Measurements from ENCODE around the gene LSMEM2. TPM values are rescaled to one million over a fixed set of nuclear protein-coding genes. Genes with fewer than 3 reads are reported as not detected.

LSMEM2 gene
- total and polyA plus RNA-seq, 9 of the 15 experiments (the other 6 are each of a cell fraction or from before 2014, with no cell fraction given), result not detected

- DNase-seq (ENCODE audit: extremely low read depth in 1 of 4, low spot score in 3 of 4) (no peak), FAIRE-seq (no peak), ATAC-seq (no peak)
- H4K20me1 ChIP-seq (replicated peaks; ENCODE audit: control insufficient read depth, insufficient read depth, low read length), result no peaks in the 10 kb centered on the region
- BruUV-seq (replicated peaks), result no TSS peak
- TF ChIP-seq PYGO2 (tag; IDR thresholded peaks at IDR 0.05) (no peak), ZBTB33 (CRISPR knock-in tag; IDR thresholded peaks at IDR 0.05) (peak; percentile 80)
- peak overlapping the region; percentile 69 to 95 for H3K9ac ChIP-seq (ENCODE audit: insufficient read depth in 1 of 2, low read depth in 2 of 2, low read length in 2 of 2)
- ChIA-PET CTCF (ENCODE audit: low intra/inter-chr PET ratio) (interaction anchor here (0.8 to 2.7 kb wide), 4 partner anchors 18 to 53 kb away, joined by 3 to 26 read pairs (median 6); no protein-coding TSS in a partner anchor), POLR2A (interaction anchor here (1.0 to 2.1 kb wide), 2 partner anchors 14 to 320 kb away, joined by 3 to 8 read pairs; no protein-coding TSS in a partner anchor)
- peak overlapping the region; percentile 85 for H3K27ac ChIP-seq (ENCODE audit: extremely low read depth, low read depth, low read length)
- intact Hi-C loops (cut with micrococcal nuclease) (no loop called here), in situ Hi-C loops (cut with MboI) (no loop called here)
- H3K4me1 ChIP-seq (replicated peaks in 1 of 2; ENCODE audit: control insufficient read depth in 2 of 2, insufficient read depth in 2 of 2, low read length in 2 of 2), result peaks cover 42 to 51% of the 10 kb centered on the region in 2 experiments
- H3K4me2 ChIP-seq (ENCODE audit: insufficient read depth, low read length), result peak overlapping the region; percentile 78; the same call in 1 of the 2 replicates
- 88% methylated on average over 12 of the region's 16 CpGs for WGBS (ENCODE audit: insufficient coverage, low coverage, missing lambda C conversion rate)
- no peaks in the 10 kb centered on the region for H3K27me3 ChIP-seq (ENCODE audit: control insufficient read depth in 2 of 2, insufficient read depth in 2 of 2, low read length in 2 of 2)
- peaks cover 29% of the 10 kb centered on the region for H3K79me2 ChIP-seq (ENCODE audit: control insufficient read depth, insufficient read depth, low read length)
- H3K9me1 ChIP-seq (ENCODE audit: control insufficient read depth, insufficient read depth, low read length), result no peaks in the 10 kb centered on the region
- peaks cover 5% of the 10 kb centered on the region; the same call in 1 of the 3 replicates for H3K36me3 ChIP-seq (ENCODE audit: control insufficient read depth, insufficient read depth, low read length)
- H3K4me3 ChIP-seq, result no peak overlapping the region
- H2AFZ ChIP-seq (ENCODE audit: low read depth, low read length), result no peak overlapping the region
- H3K9me3 ChIP-seq (replicated peaks; ENCODE audit: control insufficient read depth, insufficient read depth, low read depth, low read length), result no peaks in the 10 kb centered on the region
Measured at GRCh38 chr3:50245251-50245745, 33.6 kb upstream of the LSMEM2 start.
